ENCODE data around the gene GPS1. TPM values are rescaled to one million over a fixed set of nuclear protein-coding genes. Genes with fewer than 3 reads are reported as not detected.

Gene GPS1
- total and polyA plus RNA-seq, 9 of the 15 experiments (the other 6 are each of a cell fraction or from before 2014, with no cell fraction given) = 3.1 to 167 (median 69.9) TPM

DNA sequence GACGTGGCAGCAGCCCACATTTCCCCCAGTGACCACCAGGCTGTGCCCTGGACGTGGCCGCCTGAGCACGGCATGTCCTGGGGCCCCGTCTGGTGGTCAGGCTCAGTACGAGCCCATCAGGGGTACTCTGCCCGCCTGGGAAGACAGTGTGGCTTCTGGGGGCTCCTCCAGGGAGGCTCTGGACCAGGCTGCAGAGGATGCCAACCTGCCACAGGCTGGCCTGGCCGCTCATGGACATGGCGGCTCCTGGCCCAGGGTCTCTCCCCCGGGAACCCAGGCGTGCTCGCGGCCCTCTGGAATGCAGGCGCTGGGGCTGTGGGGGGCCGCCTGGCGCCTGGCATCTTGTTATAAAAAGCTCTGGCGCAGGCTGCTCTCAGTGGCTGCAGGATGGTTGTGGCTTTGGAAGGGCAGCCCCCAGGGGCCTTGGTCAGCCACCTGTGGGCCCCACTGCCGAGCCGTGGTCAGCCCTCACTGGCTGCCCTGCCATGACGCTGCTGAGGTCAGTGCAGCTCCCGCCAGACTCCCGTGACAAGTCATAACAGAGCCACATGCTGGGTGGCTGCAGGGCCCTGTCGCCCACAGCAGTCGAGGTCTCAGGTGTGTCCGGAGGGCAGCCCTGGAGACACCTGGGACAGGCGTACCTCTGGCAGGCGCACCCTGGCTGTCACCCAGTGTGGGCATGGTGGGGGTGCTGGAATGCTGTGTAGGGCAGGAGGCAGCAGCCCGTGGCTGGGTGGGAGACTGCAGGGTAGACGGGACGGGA lies 44.0 kb upstream of the GPS1 start:
- POLR2A ChIA-PET = no interaction called here
- TF ChIP-seq, protein P1, sequence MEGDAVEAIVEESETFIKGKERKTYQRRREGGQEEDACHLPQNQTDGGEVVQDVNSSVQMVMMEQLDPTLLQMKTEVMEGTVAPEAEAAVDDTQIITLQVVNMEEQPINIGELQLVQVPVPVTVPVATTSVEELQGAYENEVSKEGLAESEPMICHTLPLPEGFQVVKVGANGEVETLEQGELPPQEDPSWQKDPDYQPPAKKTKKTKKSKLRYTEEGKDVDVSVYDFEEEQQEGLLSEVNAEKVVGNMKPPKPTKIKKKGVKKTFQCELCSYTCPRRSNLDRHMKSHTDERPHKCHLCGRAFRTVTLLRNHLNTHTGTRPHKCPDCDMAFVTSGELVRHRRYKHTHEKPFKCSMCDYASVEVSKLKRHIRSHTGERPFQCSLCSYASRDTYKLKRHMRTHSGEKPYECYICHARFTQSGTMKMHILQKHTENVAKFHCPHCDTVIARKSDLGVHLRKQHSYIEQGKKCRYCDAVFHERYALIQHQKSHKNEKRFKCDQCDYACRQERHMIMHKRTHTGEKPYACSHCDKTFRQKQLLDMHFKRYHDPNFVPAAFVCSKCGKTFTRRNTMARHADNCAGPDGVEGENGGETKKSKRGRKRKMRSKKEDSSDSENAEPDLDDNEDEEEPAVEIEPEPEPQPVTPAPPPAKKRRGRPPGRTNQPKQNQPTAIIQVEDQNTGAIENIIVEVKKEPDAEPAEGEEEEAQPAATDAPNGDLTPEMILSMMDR (IDR thresholded peaks at IDR 0.05 in 2 of 3, conservative IDR thresholded peaks at IDR 0.05 in 1 of 3; ENCODE audit: insufficient read depth in 2 of 3, low read depth in 1 of 3, low read length in 3 of 3) = peak in 1 of 3 experiments; percentile 66; a peak in 2 of 6 replicates
- TF ChIP-seq ZNF584 (CRISPR knock-in tag; IDR thresholded peaks at IDR 0.05; ENCODE audit: low read depth) = no peak
- DNase-seq (ENCODE audit: extremely low read depth in 1 of 4, low spot score in 3 of 4) (no peak), FAIRE-seq (no peak), ATAC-seq (no peak)
- in situ Hi-C loops (cut with MboI) (no loop called here), intact Hi-C loops (cut with micrococcal nuclease) (no loop called here)
- BruUV-seq (replicated peaks) = no TSS peak
- 0 out of 2 replicates have a peak, but pooled peaks cover 4% of the 10 kb centered on the region for H4K20me1 ChIP-seq (replicated peaks; ENCODE audit: control insufficient read depth, insufficient read depth, low read length)
- H3K9ac ChIP-seq (ENCODE audit: insufficient read depth in 1 of 2, low read depth in 2 of 2, low read length in 2 of 2) = peak overlapping the region in 1 of 2 experiments; percentile 45; a peak in 1 of 4 replicates
- peaks cover 3% of the 10 kb centered on the region for H3K9me1 ChIP-seq (ENCODE audit: control insufficient read depth, insufficient read depth, low read length)
- H3K79me2 ChIP-seq (ENCODE audit: control insufficient read depth, insufficient read depth, low read length) = no peaks in the 10 kb centered on the region
- 82% methylated on average over 26 of the region's 30 CpGs for WGBS (ENCODE audit: insufficient coverage, low coverage, missing lambda C conversion rate)
- H3K4me2 ChIP-seq (ENCODE audit: insufficient read depth, low read length) = no peak overlapping the region
- H3K27ac ChIP-seq (ENCODE audit: extremely low read depth, low read depth, low read length) = no peak overlapping the region
- no peak overlapping the region for H2AFZ ChIP-seq (ENCODE audit: low read depth, low read length)
- CTCF ChIA-PET (ENCODE audit: low intra/inter-chr PET ratio) = no interaction called here
- H3K27me3 ChIP-seq (ENCODE audit: control insufficient read depth in 2 of 2, insufficient read depth in 2 of 2, low read length in 2 of 2) = no peaks in the 10 kb centered on the region
- H3K4me1 ChIP-seq (replicated peaks in 1 of 2; ENCODE audit: control insufficient read depth in 2 of 2, insufficient read depth in 2 of 2, low read length in 2 of 2) = peaks cover 0 to 79% of the 10 kb centered on the region in 2 experiments; a peak in 1 of 5 replicates
- no peaks in the 10 kb centered on the region; the same call in 2 of the 3 replicates for H3K36me3 ChIP-seq (ENCODE audit: control insufficient read depth, insufficient read depth, low read length)
- no peak overlapping the region for H3K4me3 ChIP-seq
- no peaks in the 10 kb centered on the region for H3K9me3 ChIP-seq (replicated peaks; ENCODE audit: control insufficient read depth, insufficient read depth, low read depth, low read length)

Measured in K562 (cell line).